Fibroblast of skin of abdomen (primary cell): ENCODE results near the gene DUSP18.
"Not testable (repeated sequence)": the region's sequence is repeated elsewhere in the genome, so short reads cannot be mapped to it uniquely, and the experiment has no call there.

ENCODE experiments used
- DNase-seq: peaks from one replicate; pipeline ENCODE4 v3.0.0-alpha.2; 2013

The DUSP18 gene

DNA sequence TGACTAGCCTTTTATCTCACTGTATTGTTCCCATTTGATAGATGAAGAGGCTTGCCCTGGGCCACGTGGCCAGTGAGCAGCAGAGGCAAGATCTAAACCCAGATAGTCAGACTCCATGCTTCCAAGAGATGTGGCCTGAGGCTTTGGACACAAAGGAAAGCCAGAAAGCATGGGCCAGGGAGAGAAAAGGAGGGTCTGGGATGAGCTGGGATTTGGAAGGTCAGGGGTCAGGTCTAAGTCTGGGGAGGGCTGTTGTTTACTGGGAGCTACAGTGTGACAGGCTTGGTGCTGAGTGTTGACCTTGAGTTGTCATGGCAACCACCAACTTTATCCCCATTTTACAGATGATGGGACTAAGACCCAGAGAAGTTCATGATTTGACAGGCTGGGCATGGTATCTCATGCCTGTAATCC, 30.0 kb downstream of the DUSP18 start:
- DNase-seq: no peak

DNA sequence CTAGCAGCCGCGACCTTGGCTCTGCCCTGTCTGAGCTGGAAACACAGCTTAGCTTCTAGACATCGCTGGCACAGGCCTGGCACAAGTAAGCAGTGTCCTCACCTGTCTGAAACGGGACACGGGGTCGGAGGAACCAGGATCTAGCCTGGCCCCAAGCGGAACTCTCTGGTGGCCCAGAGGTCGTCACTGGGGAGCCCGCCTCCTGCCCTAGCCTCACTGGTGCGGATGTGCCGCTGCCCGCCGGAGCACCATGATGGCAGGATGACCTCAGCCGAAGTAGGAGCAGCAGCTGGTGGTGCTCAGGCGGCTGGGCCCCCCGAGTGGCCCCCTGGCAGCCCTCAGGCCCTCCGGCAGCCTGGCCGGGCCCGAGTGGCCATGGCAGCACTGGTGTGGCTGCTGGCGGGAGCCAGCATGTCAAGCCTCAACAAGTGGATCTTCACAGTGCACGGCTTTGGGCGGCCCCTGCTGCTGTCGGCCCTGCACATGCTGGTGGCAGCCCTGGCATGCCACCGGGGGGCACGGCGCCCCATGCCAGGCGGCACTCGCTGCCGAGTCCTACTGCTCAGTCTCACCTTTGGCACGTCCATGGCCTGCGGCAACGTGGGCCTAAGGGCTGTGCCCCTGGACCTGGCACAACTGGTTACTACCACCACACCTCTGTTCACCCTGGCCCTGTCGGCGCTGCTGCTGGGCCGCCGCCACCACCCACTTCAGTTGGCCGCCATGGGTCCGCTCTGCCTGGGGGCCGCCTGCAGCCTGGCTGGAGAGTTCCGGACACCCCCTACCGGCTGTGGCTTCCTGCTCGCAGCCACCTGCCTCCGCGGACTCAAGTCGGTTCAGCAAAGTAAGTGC, 31.2 kb downstream of the DUSP18 start:
- no peak for DNase-seq

DNA sequence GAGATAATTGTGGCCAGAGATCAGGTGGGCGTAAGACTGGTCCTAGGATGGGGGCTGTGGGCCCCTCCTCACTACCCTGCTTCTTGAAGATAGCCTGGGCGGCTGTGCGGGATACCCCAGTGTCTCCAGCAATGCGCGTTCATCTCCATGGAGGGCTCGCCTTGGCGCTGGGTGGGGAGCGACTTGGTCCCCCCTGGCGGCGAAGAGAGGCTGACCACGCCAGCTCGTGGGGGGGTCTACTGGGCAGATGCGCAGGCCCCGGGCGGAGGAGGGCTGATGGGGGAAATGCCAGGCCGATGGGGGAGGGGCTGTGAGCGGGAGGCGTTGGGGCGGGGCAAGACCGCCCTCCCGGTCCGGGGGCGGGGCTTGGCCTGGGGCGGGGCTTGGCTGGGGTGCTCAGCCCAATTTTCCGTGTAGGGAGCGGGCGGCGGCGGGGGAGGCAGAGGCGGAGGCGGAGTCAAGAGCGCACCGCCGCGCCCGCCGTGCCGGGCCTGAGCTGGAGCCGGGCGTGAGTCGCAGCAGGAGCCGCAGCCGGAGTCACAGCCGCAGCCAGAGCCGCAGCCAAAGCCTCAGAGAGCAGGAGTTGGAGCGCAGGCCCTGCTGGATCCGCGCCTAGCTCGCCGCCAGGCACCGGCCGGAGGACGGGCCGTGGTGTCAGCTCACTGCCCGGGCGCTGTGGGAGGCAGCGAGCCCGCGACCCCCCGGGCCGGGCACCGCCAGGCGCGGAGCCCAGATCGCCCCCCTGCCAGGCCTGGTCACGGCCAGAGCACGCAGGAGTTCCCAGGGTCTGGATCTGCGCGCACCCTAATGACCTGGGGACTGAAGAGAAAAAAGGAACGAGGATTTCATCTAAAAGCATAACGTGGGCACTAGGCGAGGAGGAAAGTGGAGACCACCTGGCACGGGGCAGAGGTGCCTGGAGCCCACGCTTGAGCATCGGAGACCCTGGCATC, 32.1 kb downstream of the DUSP18 start, which contains the start of gene SLC35E4:
Gene SLC35E4 (plus strand): TSS at position 509 of the 953 bp plus-strand sequence. CDS start 670 bp downstream, outside the sequence.
- DNase-seq: peak; percentile 90

DNA sequence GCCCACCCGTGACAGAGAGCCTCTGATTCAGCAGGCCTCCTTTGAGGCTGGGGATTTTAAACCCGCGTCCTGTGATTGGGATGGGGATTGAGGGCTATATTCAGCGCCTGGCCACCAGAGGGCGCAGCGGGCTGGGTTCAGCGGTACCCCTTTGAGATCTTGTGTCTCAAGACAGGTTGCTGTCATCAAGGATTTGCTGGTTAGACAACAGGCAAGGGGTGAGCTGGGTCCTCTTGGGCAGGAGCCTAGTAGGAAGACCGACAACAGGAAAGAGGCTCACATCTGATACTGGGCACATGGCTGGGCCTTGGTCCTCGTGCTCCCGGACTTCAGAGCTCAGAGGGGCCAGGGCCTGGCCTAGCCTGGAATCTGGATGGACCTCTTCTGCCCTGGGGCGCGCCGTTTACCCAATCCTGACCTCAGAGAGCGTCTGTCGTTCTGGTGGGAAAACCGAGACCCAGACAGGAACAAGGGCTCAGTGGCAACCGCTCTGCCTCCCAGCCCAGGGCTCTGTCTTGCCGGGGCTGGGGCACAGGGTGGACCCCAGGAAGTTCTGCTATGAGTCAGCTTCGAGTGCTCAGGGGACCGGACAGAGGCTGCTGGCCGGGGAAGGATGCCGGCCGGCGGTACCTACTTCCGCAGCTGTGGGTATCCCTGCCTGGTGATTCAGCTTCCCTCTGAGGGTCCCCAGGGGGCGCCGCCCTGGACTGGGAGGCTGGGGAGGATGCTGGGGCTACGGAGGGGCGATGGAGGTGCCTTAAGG, 33.0 kb downstream of the DUSP18 start:
- DNase-seq: peak; percentile 87

DNA sequence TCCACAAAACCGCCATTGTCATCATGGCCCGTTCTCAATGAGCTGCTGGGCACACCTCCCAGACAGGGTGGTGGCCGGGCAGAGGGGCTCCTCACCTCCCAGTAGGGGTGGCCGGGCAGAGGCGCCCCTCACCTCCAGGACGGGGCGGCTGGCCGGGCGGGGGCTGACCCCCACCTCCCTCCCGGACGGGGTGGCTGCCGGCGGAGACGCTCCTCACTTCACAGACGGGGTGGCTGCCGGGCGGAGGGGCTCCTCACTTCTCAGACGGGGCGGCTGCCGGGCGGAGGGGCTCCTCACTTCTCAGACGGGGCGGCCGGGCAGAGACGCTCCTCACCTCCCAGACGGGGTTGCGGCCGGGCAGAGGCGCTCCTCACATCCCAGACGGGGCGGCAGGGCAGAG, 36.2 kb downstream of the DUSP18 start:
- not testable (repeated sequence) for DNase-seq

DNA sequence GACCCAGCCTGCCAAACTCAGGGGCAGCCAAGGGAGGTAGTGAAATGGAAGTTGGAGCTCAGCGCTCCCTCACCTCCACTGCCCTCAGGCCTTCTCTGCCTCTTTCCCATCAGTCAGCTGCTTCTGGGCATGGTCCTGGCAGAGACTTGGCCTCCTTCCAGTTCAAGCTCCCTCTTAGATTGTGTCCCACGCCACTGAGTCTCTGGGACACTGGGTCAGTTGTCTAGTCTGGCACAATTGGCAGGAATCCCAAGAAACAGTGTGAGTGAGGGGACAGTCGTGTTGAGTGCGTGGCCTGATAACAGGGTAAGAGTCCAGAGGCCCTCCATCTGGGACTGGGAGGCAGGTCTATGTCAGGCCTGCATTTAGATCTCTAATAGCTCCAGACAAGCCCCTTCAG, 39.2 kb downstream of the DUSP18 start:
- no peak for DNase-seq

DNA sequence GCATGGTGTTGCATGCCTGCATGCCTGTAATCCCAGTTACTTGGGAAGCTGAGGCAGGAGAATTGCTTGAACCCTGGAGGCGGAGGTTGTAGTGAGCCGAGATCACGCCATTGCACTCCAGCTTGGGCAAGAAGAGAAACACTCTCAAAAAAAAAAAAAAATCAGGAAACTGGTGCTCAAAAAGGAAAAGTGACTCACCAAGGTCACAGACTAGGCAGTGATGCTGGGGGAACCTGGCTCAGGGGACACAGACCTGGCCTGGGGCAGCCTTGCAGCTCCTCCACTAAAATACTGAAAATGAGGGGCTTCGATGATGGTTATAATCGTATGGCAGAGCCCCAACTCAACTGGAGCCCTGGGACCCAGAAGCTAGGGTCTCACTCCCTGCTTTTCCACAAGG, 40.2 kb downstream of the DUSP18 start:
- no peak for DNase-seq

DNA sequence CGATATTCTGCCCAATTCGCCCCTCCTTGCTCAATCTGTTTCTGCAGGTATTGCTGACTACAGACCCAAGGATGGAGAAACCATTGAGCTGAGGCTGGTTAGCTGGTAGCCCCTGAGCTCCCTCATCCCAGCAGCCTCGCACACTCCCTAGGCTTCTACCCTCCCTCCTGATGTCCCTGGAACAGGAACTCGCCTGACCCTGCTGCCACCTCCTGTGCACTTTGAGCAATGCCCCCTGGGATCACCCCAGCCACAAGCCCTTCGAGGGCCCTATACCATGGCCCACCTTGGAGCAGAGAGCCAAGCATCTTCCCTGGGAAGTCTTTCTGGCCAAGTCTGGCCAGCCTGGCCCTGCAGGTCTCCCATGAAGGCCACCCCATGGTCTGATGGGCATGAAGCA, 41.3 kb downstream of the DUSP18 start:
- no peak for DNase-seq

DNA sequence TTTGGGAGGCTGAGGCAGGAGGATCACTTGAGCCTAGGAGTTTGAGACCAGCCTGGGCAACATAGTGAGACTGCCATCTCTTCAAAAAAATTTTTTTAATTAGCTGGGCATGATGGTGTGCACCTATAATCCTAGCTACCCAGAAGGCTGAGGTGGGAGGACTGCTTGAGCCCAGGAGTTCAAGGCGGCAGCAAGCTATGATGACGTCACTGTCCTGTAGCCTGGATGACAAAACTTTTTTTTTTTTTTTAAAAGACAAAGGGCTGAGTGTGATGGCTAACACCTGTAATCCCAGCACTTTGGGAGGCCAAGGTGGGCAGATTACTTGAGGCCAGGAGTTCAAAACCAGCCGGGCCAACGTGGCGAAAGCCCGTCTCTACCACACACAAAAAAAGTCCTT, 47.8 kb downstream of the DUSP18 start:
- DNase-seq: not testable (repeated sequence)

DNA sequence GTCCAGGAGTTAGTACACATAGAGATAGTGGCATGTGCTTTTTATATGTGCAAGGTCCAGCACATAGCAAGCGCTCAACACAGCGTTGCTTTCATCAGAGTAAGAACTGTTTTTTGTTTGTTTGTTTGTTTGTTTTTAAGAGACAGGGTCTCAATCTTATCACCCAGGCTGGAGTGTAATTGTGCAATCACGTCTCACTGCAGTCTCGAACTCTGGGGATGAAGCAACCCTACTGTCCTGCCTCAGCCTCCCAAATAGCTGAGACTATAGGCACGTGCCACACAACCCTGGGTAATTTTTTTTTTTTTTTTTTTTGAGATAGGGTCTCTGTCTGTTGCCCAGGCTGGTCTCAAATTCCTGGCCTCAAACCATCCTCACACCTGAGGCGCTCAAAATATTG, 49.9 kb downstream of the DUSP18 start:
- DNase-seq: no peak

DNA sequence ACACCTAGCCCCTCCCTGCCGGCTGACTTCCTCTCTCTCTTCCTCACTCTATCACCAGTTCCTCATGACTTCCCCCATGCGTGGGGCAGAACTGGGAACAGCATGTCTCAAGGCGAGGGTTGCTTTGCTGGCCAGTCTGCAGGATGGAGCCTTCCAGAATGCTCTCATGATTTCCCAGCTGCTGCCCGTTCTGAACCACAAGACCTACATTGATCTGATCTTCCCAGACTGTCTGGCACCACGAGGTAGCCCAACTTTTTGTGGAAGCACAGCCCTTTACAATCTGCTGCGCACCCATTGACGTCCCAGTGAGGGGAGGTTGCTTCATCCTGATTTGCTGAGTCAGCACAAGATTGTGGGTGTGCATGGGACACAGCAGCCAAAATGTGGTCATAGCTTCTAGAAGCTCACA, 52.1 kb downstream of the DUSP18 start:
- no peak for DNase-seq

DNA sequence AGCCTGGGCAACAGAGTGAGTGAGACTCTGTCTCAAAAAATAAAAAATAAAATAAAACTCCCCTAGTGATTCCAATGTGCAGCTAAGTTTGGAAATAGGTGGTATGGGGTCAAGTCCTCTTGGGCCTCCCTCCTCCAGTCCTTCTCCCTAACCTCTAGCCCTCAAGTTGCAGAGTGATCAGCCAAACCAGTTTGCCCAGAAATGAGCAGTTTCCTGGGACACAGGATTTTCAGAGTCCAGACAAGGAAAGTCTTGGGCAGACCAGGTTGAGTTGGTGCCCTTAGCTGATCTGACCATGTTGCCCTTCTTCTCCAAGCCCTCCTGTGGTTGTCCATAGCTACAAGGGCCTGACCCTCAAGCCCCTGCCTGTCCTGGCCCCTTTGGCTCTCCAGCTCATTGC, 52.8 kb downstream of the DUSP18 start:
- DNase-seq: no peak

DNA sequence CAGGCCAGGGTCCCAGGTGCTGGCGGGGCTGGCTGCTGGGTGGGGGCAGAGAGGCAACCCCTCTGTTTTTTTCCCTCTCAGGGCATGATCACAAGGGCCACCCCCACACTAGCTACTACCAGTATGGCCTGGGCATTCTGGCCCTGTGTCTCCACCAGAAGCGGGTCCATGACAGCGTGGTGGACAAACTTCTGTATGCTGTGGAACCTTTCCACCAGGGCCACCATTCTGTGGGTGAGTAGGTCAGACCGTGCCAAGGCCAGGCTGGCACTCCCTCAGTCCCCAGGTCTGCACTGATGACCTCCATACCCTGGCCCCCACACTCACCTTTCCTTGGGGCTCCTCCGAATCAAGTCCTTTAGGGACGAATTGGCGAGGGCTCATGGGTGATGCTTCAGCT, 53.4 kb downstream of the DUSP18 start:
- DNase-seq: no peak

DNA sequence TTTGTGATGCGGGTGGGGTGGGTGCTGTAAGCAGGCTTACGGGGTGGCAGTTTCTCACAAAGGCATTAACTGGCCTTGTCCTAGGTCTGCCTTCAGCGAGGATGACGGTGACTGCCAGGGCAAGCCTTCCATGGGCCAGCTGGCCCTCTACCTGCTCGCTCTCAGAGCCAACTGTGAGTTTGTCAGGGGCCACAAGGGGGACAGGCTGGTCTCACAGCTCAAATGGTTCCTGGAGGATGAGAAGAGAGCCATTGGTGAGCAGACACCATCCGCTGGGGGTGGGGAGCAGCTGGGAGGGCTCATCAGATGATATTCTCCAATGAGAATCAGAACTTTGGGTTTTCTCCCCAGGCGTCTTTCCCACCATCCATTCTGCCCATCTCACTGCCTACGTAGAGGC, 54.9 kb downstream of the DUSP18 start:
- DNase-seq: no peak
